Activated CD4-positive, CD25-positive, alpha-beta regulatory T cell treated with anti-CD3 and anti-CD28 coated beads, Interleukin-2, amount 50 U/mL, for 72 hours (primary cell): ENCODE data around the gene C5orf63.
A peak's percentile ranks its signal among the peaks of the same experiment; 100 is the strongest.
"Not testable (repeated sequence)": the region's sequence is repeated elsewhere in the genome, so short reads cannot be mapped to it uniquely, and the experiment has no call there.

Experiments
- DNase-seq: peaks from one replicate; pipeline ENCODE4 v3.0.0; 2021

Gene C5orf63

GRCh38 chr5:127030259-127031146 lies 42.8 kb downstream of the C5orf63 start, which contains the start of gene MARCHF3:
MARCHF3 (minus strand) TSS chr5:127030558; CDS start chr5:126918171, 112,387 bp downstream.
- DNase-seq: peak; percentile 98

DNA sequence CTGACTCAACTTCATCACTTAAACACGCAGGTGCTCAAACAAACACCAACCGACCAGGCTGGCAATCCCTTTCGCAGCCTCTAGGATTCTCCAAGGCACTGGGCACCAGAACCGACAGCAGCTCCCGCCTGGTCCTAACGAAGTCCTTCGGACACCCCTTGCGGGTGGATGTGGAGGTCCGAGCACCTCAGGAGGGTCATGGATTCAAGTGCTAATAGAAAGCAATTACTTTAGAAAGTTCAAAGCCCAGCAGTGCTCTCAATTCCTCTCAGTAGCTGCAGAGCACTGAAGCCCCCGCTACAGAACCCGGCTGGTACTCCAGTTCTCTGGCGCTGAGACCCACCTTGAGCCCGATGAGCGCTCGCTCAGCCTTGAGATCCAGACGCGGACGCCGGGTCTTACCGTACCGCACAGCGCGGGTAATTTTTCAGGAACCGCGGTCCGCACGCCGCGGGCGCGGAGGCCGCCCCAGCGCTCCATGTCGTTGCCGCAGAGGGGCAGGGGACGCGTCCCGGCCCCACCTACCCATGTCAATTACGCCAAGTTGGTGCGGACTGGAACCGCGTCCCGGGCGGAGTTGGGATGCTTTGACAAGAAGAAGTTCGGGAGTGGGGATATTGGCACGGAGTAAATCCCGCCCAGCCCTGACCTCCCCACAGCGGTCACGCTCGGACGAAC lies 43.6 kb downstream of the C5orf63 start:
- DNase-seq: peak; percentile 56

- no peak for DNase-seq
Measured at GRCh38 chr5:127028822-127029457, 44.4 kb downstream of the C5orf63 start.

DNA sequence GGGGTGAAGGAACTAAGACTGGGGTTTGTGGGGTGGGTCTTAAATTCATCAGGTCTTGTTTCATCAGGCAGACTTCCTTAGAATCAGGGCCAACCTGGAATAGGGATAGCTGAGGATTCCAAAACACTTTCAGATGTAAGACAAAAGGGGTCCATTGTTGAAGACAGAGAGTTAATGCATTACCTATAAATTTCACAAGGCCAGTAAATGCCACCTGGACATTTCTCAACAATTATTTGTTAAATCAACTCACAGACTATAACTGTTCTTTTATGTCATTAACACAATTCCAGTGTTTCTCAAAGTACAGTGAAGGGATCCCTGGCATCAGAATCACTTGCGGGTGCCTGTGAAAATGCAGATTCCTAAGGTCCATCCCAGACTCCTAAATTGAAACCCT lies 45.8 kb downstream of the C5orf63 start:
- DNase-seq: no peak

DNA sequence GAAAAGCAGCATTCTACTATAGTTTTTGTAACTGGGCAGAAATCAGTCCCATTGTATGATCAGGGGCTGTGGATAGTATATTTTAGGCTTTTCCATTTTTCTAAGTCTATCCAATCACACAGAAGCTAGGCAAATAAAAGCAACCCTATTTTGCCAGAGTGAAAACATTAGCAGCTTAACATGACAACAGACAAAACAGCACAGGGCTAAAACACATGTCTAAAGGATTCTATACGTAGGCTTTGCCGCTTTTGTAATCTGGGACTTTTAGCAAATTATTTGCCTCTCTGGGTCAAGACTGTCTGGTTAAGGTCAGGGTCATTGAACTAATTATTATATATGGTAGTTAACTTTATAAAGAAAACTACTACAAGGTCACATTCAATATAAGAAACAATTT lies 47.1 kb downstream of the C5orf63 start:
- no peak for DNase-seq

GRCh38 chr5:127025467-127025866 lies 47.8 kb downstream of the C5orf63 start:
- no peak for DNase-seq

DNA sequence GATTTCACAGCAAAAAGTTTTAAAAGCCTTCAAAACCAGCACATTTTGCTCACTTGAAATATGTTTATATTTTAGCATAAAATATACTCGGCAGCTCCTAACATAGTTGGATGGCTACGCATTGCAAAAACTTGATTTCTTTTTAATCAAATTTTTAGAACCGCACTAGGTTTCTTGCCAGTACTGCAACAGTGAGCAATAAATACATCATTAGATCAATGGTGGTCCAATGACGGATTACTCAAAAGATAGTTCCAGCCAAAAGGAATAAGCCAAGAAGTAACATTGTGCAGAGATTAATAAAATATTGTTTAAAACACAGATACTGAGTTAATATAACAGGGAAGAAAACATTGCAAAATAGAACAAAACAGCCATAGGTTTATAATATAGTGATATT lies 48.5 kb downstream of the C5orf63 start:
- DNase-seq: no peak

DNA sequence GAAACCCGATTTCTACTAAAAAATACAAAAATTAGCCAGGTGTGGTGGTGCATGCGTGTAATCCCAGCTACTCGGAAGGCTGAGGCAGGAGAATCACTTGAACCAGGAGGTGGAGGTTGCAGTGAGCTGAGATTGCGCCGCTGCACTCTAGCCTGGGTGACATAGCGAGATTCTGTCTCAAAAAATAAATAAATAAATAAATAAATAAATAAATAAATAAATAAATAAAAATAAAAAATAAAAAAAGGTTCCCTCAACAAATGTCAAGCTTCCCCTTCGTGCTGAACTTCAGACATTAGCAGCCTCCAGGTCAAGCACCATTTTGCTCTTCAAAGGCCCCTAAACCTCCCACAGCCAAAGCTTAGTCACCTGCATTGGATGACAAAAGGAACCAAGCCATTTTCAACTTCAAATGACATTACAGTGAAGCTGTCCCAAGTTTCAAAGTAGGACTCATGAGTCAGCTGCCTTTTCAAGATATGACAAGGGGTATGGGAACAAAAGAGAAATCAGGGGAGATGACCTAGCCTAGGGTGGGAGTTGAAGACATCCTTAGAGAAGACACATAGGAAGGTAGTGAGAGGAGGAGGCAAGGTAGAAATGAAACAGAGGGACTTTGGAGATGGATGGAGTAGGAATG lies 49.6 kb downstream of the C5orf63 start:
- DNase-seq: not testable (repeated sequence)

DNA sequence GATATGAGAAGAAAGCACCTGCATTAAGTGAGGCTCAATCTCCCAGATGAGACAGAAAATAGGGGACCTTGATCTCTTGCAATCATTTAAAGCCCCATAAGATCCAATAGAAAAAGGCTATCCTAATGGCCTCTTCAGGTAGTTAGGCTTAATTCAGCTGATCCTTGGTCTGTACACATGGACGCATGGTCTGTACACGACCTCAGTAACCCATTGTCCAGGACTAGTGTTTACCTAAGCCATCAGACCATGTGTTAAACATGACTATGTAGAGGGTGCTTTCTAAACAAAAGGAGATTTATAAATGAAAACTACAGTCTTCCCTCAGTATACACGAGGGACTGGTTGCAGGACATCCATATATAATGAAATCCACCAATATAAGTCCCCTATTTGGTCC lies 50.5 kb downstream of the C5orf63 start:
- no peak for DNase-seq

GRCh38 chr5:127019928-127020327 lies 53.4 kb downstream of the C5orf63 start:
- no peak for DNase-seq

DNA sequence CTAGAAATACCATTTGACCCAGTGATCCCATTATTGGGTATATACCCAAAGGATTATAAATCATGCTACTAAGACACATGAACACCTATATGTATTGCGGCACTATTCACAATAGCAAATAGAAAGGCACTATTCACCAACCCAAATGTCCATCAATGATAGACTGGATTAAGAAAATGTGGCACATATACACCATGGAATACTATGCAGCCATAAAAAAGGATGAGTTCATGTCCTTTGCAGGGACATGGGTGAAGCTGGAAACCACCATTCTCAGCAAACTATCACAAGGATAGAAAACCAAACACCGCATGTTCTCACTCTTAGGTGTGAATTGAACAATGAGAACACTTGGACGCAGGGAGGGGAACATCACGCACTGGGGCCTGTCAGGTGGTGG lies 56.6 kb downstream of the C5orf63 start:
- not testable (repeated sequence) for DNase-seq

- no peak for DNase-seq
Measured at GRCh38 chr5:127015716-127016115, 57.6 kb downstream of the C5orf63 start.

DNA sequence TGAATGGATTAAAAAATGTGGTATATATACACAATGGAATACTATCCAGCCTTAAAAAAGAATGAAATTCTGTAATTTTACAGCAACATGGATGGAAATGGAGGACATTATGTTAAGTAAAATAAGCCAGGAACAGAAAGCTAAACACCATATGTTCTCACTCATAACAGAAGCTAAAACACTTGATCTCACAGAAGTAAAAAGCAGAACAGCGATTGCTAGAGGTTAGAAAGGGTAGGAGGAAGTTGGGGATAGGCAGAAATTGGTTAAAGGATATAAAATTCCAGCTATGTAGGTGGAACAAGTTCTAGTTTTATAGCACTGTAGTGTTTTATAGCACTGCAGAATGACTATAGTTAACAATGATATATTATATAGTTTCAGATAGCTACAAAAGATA lies 58.7 kb downstream of the C5orf63 start:
- no peak for DNase-seq

DNA sequence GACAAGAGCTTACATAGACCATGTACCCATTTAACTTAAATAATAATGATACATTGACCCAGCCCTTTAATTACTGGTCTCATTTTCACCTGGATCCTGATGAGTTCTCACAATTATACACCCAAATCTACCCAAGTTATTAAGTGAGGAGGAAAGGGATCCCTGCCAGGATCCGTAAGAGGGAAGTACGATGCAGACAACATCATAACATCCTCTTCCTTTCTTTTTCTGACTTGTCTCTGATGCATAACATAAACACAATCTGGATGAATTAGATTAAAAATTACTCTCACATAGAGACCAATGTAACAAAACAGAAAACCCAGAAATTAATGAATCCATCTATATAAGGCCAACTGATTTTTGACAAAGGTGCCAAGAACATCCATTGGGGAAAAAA lies 59.9 kb downstream of the C5orf63 start:
- DNase-seq: no peak

DNA sequence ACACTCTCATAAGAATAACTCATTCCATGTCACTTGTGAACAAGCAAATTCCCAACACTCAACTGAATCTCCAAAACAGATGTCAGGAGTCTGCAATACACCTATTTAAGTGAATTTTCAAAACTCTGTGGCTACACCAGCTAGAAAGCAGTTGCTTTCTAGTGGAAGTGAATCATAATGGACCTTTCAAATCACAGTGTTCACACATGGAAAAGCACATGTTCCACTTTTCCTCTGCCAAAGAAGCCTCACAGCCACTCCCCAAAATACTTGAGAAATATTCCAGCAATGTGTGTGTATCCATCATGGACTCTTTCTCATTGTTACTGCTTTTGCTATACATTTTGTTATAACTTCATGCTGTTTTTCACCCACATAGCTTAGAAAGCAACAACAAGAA lies 60.4 kb downstream of the C5orf63 start:
- no peak for DNase-seq

DNA sequence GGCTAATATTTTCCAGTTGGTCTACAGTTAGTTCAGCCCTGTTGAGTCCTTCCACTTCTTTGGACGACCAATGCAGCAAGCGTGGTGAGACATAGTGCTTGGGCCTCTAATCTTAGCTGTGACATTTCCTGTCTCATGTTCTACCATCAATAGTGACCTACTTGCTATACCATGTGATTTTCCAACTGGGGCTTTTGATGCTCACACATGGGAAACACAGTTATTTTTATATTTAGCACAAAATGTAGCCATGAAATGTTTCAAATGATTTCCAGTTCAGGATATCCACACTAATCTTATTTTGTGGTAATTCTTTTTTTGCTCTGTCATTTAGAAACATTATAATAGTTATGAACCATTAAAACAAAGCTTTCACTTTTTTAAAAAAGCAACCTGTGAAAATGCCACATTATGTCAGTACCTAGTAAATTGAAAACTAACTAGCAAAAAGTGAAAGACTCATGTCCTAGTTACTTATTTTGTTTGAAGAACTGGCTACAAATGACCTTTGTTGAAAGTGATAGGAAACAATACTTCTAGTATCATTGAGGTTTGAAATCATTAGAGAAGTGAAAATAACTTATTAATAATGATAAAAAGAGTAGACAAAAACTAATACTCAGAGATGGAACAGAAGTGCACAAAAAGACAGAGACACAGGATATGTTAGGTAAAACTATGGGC lies 61.2 kb downstream of the C5orf63 start:
- DNase-seq: no peak

DNA sequence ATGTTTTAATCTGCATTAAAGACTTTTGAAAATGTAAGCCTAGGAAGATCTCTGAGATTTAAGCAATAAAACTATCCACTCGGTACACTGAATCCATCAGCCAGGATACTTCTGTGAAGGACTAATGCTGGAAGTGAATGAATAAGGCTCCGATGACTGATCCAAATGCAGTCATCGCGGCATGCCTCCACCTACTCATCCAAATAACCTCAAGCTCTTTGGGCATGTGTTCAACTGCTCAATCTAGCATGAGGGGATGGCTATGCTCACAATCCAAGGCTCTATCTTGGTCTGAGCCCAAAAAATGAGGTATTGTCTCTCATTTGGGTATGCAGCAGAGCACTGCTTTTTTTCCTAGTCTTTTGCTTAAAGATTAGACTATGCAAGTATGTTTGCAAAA lies 62.1 kb downstream of the C5orf63 start:
- DNase-seq: no peak

GRCh38 chr5:127010362-127010761 lies 62.9 kb downstream of the C5orf63 start:
- DNase-seq: no peak

DNA sequence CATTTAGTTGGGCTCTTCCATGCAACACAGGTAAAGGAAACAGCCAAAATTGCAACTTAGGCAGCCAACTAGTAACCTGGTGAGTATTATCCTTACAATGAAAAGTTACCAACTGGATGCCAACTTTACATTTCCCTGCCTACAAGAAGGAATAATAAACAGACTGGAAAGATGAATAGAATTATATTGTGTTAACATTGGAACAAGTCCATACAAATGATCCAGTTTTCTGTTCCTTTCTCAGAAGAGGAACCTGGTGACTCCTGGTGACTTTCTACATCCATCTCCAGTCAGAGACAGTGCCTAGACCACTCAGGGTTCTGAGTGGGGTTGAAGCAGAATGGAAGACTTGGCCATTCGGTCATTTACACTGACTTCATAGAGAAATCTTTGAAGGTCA lies 63.5 kb downstream of the C5orf63 start:
- DNase-seq: no peak

GRCh38 chr5:127008300-127008975 lies 64.9 kb downstream of the C5orf63 start:
- DNase-seq: no peak

GRCh38 chr5:127007522-127007921 lies 65.8 kb downstream of the C5orf63 start:
- DNase-seq: no peak

- DNase-seq: no peak
Measured at GRCh38 chr5:127006744-127007143, 66.6 kb downstream of the C5orf63 start.
